Activated CD4-positive, alpha-beta memory T cell treated with anti-CD3 and anti-CD28 coated beads, Interleukin-2, amount 10 ng/mL, durations not matched to agents 7 days and 5 days (primary cell): ENCODE data around the gene LRRC3C. TPM values are rescaled to one million over a fixed set of nuclear protein-coding genes. Genes with fewer than 3 reads are reported as not detected.

Source experiments
- CTCF ChIA-PET: fragments of 350-600 bp; sonication (Branson Sonifier 250); formaldehyde crosslinking; loops from one replicate; lab custom pipeline; 2021; ENCODE audit warnings: antibody characterized with exemption, inconsistent platforms; lab: Charles Lee
- POLR2A ChIA-PET: fragments of 350-600 bp; sonication (Branson Sonifier 250); formaldehyde crosslinking; loops from one replicate; lab custom pipeline; 2021; ENCODE audit warnings: antibody characterized with exemption; lab: Charles Lee
- DNase-seq: peaks from one replicate; pipeline ENCODE4 v3.0.0-alpha.2; 2020
- H3K27ac Mint-ChIP-seq: one replicate; pipeline ENCODE4 v1.8.0; 2021; ENCODE audit warnings: mild to moderate bottlenecking, mixed read lengths
- H3K27me3 Mint-ChIP-seq: one replicate; pipeline ENCODE4 v1.8.0; 2021; ENCODE audit warnings: mixed read lengths
- H3K36me3 Mint-ChIP-seq: one replicate; pipeline ENCODE4 v1.8.0; 2021; ENCODE audit warnings: low read depth, mixed read lengths
- H3K4me1 Mint-ChIP-seq: one replicate; pipeline ENCODE4 v1.8.0; 2021; ENCODE audit warnings: mixed read lengths
- H3K4me3 Mint-ChIP-seq: one replicate; pipeline ENCODE4 v1.8.0; 2021; ENCODE audit warnings: mild to moderate bottlenecking, mixed read lengths
- H3K9me3 Mint-ChIP-seq: one replicate; pipeline ENCODE4 v1.8.0; 2021; ENCODE audit warnings: mixed read lengths
- total RNA-seq, 2 experiments: library from RNA; stranded (reverse); gene quantifications; one replicate each; pipeline ENCODE4 v1.2.3, GENCODE V29; 2021

The LRRC3C gene
- total RNA-seq, 2 experiments from 2014 or later = not detected

- Mint-ChIP-seq H3K27ac (no peak overlapping the region), H3K4me3 (no peak overlapping the region), H3K27me3 (peaks cover 50% of the 10 kb centered on the region), H3K36me3 (no peaks in the 10 kb centered on the region), H3K4me1 (peaks cover 8% of the 10 kb centered on the region), H3K9me3 (no peaks in the 10 kb centered on the region)
- CTCF ChIA-PET = no interaction called here
- DNase-seq = no peak
- POLR2A ChIA-PET = interaction anchor here (1.5 kb wide), 1 partner anchor 46 kb away, joined by 4 read pairs; no protein-coding TSS in a partner anchor
Measured at GRCh38 chr17:39972271-39972670, 44.7 kb downstream of the LRRC3C start.

- ChIA-PET CTCF (no interaction called here), POLR2A (interaction anchor here (0.7 to 1.5 kb wide), 2 partner anchors 17 to 47 kb away, joined by 3 to 4 read pairs; no protein-coding TSS in a partner anchor)
- Mint-ChIP-seq H3K27ac (no peak overlapping the region), H3K9me3 (no peaks in the 10 kb centered on the region), H3K4me1 (peaks cover 7% of the 10 kb centered on the region), H3K36me3 (no peaks in the 10 kb centered on the region), H3K4me3 (no peak overlapping the region), H3K27me3 (peaks cover 52% of the 10 kb centered on the region)
- no peak for DNase-seq
Measured at GRCh38 chr17:39973496-39973895, 46.0 kb downstream of the LRRC3C start.

GRCh38 chr17:39974433-39974832 is 46.9 kb downstream of the LRRC3C start:
- H3K27ac Mint-ChIP-seq = no peak overlapping the region
- no peak overlapping the region for H3K4me3 Mint-ChIP-seq
- no peaks in the 10 kb centered on the region for H3K36me3 Mint-ChIP-seq
- no peak for DNase-seq
- ChIA-PET POLR2A (interaction anchor here (0.6 kb wide), 1 partner anchor 21 kb away, joined by 3 read pairs; no protein-coding TSS in a partner anchor), CTCF (interaction anchor here (0.6 kb wide), 1 partner anchor 341 kb away, joined by 4 read pairs; no protein-coding TSS in a partner anchor)
- H3K27me3 Mint-ChIP-seq = peaks cover 50% of the 10 kb centered on the region
- no peaks in the 10 kb centered on the region for H3K9me3 Mint-ChIP-seq
- H3K4me1 Mint-ChIP-seq = peaks cover 10% of the 10 kb centered on the region

DNA sequence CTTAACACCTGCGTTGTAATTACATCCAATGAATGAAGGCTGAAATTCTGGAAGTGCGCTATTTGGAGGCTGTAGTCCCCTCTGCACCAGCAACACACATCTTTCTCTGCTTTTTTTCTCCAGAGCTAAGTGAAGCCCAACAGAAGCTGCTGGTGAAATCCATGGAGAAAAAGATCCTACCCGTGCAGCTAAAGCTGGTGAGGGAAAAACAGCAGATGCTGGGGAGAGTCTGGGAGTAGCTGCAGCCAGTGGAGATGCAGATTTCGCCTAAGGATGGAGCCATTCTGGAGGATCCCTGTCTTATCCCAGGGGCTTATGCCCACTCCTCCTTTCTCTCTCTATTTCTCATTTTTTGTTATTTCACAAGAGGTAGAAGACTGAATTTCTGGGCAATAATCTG is 48.3 kb downstream of the LRRC3C start:
- DNase-seq = no peak
- H3K27me3 Mint-ChIP-seq = peaks cover 38% of the 10 kb centered on the region
- no peaks in the 10 kb centered on the region for H3K9me3 Mint-ChIP-seq
- CTCF ChIA-PET = interaction anchor here (0.8 kb wide), 1 partner anchor 38 kb away, joined by 3 read pairs; no protein-coding TSS in a partner anchor
- H3K4me1 Mint-ChIP-seq = peaks cover 19% of the 10 kb centered on the region
- H3K27ac Mint-ChIP-seq = no peak overlapping the region
- H3K4me3 Mint-ChIP-seq = no peak overlapping the region
- POLR2A ChIA-PET = no interaction called here
- peaks cover 2% of the 10 kb centered on the region for H3K36me3 Mint-ChIP-seq

DNA sequence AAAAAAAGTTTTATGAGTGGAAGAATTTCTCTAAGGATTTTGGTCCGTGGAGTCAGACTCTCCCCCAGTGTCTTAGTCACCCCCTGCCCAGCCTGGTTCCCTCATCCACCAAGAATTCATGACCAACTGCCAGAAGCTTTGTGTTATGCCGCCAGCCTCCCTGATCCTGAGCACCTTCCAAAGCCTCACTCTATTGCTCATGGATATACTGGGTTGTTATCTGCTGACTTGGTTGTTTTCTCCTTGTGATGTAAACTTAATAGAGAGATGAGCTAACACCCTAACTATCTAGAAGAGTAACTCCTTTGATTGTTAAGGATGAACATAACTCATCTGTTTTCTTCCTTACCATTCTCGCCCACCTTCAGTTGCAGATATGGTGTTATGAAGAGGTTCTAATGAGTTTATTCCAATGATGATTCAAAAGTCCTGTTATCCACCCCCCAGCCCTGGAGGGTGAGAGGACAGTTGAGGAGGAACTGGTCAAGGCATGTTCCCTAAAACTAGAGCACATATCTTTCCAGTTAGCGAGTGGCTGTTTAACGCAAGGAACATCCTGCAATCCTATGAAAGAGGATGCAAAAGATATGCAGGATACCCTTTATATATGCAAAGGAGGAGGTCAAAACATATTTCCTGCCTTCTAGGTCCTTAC is 51.6 kb downstream of the LRRC3C start:
- Mint-ChIP-seq H3K4me1 (peaks cover 31% of the 10 kb centered on the region), H3K9me3 (no peaks in the 10 kb centered on the region), H3K27ac (no peak overlapping the region), H3K4me3 (peak overlapping the region; percentile 91), H3K27me3 (peaks cover 16% of the 10 kb centered on the region), H3K36me3 (peaks cover 14% of the 10 kb centered on the region)
- POLR2A ChIA-PET = interaction anchor here (0.8 to 2.1 kb wide), 10 partner anchors 11 to 187 kb away, joined by 3 to 12 read pairs (median 7); no protein-coding TSS in a partner anchor
- CTCF ChIA-PET = interaction anchor here (1.4 to 4.3 kb wide), 11 partner anchors 19 to 358 kb away, joined by 3 to 72 read pairs (median 10); partner anchors contain the start of genes GSDMA, LRRC3C, MIEN1 and ORMDL3
- DNase-seq = no peak

DNA sequence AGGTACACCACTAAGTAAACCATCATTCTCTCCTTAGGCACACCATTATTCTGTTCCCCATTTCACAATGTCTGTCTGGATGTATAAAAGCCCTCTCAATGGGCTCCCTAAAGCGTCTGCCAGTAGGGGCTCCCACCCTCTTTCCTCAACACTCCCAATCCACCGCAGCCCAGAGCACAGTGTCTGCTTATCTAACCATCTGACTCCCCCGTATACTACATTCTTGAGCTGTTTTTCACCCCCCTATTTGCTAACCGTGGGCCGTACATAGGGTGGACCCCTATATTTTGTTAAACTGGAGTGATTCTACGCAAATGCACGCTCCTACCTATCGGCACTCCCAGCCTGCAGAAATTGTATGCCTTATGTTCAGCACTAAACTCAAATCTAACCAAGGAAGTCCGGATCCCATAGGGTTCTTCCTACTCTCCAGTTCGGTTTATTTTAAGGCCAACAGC is 52.4 kb downstream of the LRRC3C start:
- H3K9me3 Mint-ChIP-seq = no peaks in the 10 kb centered on the region
- H3K27ac Mint-ChIP-seq = peak overlapping the region; percentile 82
- H3K27me3 Mint-ChIP-seq = peaks cover 13% of the 10 kb centered on the region
- peaks cover 33% of the 10 kb centered on the region for H3K4me1 Mint-ChIP-seq
- ChIA-PET POLR2A (interaction anchor here (0.6 to 3.0 kb wide), 49 partner anchors 9 to 540 kb away, joined by 3 to 26 read pairs (median 4); partner anchors contain the start of genes CDK12, GSDMA, LRRC3C and MIEN1), CTCF (interaction anchor here (0.7 to 4.3 kb wide), 31 partner anchors 12 to 358 kb away, joined by 3 to 72 read pairs (median 5); partner anchors contain the start of genes GSDMA, LRRC3C, MED24 and MIEN1)
- H3K4me3 Mint-ChIP-seq = peak overlapping the region; percentile 91
- DNase-seq = no peak
- peaks cover 21% of the 10 kb centered on the region for H3K36me3 Mint-ChIP-seq

GRCh38 chr17:39980351-39981206 is 53.0 kb downstream of the LRRC3C start, which contains the start of gene PSMD3:
TSS of gene PSMD3 (plus strand) at chr17:39980807. CDS start at chr17:39980971, 164 bp downstream.
- peaks cover 12% of the 10 kb centered on the region for H3K27me3 Mint-ChIP-seq
- ChIA-PET CTCF (interaction anchor here (0.5 to 4.3 kb wide), 39 partner anchors 10 to 359 kb away, joined by 3 to 72 read pairs (median 4); partner anchors contain the start of genes GSDMA, LRRC3C, MED24 and MIEN1), POLR2A (interaction anchor here (0.6 to 3.0 kb wide), 49 partner anchors 8 to 539 kb away, joined by 3 to 26 read pairs (median 4); partner anchors contain the start of genes CDK12, GSDMA, LRRC3C and MIEN1)
- no peaks in the 10 kb centered on the region for H3K9me3 Mint-ChIP-seq
- peaks cover 26% of the 10 kb centered on the region for H3K36me3 Mint-ChIP-seq
- peak within 1 kb of the TSS; percentile 82 for H3K27ac Mint-ChIP-seq
- peak; percentile 99 for DNase-seq
- H3K4me1 Mint-ChIP-seq = peaks cover 35% of the 10 kb centered on the region
- H3K4me3 Mint-ChIP-seq = peak within 1 kb of the TSS; percentile 91

DNA sequence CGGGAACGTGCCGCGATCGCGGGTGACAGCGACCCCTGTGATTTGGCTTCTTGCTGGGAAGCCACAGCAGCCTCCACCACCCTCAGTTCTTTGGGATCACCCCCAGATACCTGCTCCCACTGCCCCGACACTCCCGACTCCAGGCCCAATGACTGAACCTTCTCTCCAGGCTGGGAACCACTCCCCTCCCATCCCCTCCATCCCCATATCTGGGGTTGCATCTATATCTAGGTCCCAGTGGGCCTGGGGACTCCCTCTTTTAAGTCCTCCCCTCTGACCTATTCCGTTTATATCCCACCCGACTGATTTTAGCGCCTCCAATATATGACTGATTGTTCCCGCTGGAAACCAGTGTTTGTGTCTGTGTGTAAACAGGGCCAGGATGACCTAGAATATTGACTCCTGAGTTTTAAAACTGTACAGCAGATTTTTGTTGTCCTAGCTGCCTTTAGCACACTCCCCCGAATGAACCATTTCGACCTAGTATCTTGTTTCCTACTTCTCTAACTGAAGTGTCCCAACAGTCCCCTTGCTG is 53.7 kb downstream of the LRRC3C start:
- peaks cover 33% of the 10 kb centered on the region for H3K36me3 Mint-ChIP-seq
- DNase-seq = no peak
- H3K27me3 Mint-ChIP-seq = peaks cover 7% of the 10 kb centered on the region
- ChIA-PET POLR2A (interaction anchor here (0.6 to 3.0 kb wide), 32 partner anchors 13 to 520 kb away, joined by 3 to 26 read pairs (median 6); partner anchors contain the start of genes CDK12, GSDMA, LRRC3C and MIEN1), CTCF (interaction anchor here (0.5 to 4.3 kb wide), 37 partner anchors 11 to 360 kb away, joined by 3 to 72 read pairs (median 4); partner anchors contain the start of genes GSDMA, LRRC3C, MED24 and ORMDL3)
- peak overlapping the region; percentile 91 for H3K4me3 Mint-ChIP-seq
- H3K4me1 Mint-ChIP-seq = peaks cover 35% of the 10 kb centered on the region
- H3K27ac Mint-ChIP-seq = peak overlapping the region; percentile 82
- no peaks in the 10 kb centered on the region for H3K9me3 Mint-ChIP-seq

GRCh38 chr17:39981766-39982375 is 54.3 kb downstream of the LRRC3C start:
- peaks cover 39% of the 10 kb centered on the region for H3K36me3 Mint-ChIP-seq
- no peaks in the 10 kb centered on the region for H3K9me3 Mint-ChIP-seq
- DNase-seq = no peak
- ChIA-PET POLR2A (interaction anchor here (0.6 to 3.0 kb wide), 7 partner anchors 13 to 252 kb away, joined by 3 to 26 read pairs (median 3); partner anchors contain the start of genes LRRC3C, MED24, MIEN1 and ORMDL3), CTCF (interaction anchor here (1.4 to 4.3 kb wide), 4 partner anchors 22 to 171 kb away, joined by 3 to 72 read pairs (median 18); partner anchors contain the start of gene GSDMA)
- H3K27me3 Mint-ChIP-seq = peaks cover 7% of the 10 kb centered on the region
- H3K4me1 Mint-ChIP-seq = peaks cover 35% of the 10 kb centered on the region
- peak overlapping the region; percentile 91 for H3K4me3 Mint-ChIP-seq
- H3K27ac Mint-ChIP-seq = peak overlapping the region; percentile 82

- no peaks in the 10 kb centered on the region for H3K9me3 Mint-ChIP-seq
- CTCF ChIA-PET = interaction anchor here (0.7 to 1.7 kb wide), 2 partner anchors 38 to 214 kb away, joined by 3 to 4 read pairs; no protein-coding TSS in a partner anchor
- DNase-seq = no peak
- no peak overlapping the region for H3K27ac Mint-ChIP-seq
- no peaks in the 10 kb centered on the region for H3K27me3 Mint-ChIP-seq
- peaks cover 84% of the 10 kb centered on the region for H3K36me3 Mint-ChIP-seq
- POLR2A ChIA-PET = interaction anchor here (0.8 kb wide), 1 partner anchor 8 kb away, joined by 3 read pairs; the partner anchor contains the start of gene PSMD3
- no peak overlapping the region for H3K4me3 Mint-ChIP-seq
- peaks cover 7% of the 10 kb centered on the region for H3K4me1 Mint-ChIP-seq
Measured at GRCh38 chr17:39988206-39988810, 60.8 kb downstream of the LRRC3C start.

- POLR2A ChIA-PET = interaction anchor here (2.6 kb wide), 1 partner anchor 14 kb away, joined by 8 read pairs; the partner anchor contains the start of gene PSMD3
- no peak for DNase-seq
- Mint-ChIP-seq H3K4me1 (no peaks in the 10 kb centered on the region), H3K36me3 (peaks cover 86% of the 10 kb centered on the region), H3K27ac (no peak overlapping the region), H3K27me3 (no peaks in the 10 kb centered on the region), H3K9me3 (no peaks in the 10 kb centered on the region), H3K4me3 (no peak overlapping the region)
- CTCF ChIA-PET = no interaction called here
Measured at GRCh38 chr17:39994448-39994847, 66.9 kb downstream of the LRRC3C start.
